ENCODE data around the gene NKX6-2.

Gene NKX6-2

GRCh38 chr10:132809232-132810140, 23.5 kb upstream of the NKX6-2 start:
- H3K36me3 ChIP-seq (ENCODE audit: low read depth): no peaks in the 10 kb centered on the region
- DNase-seq (ENCODE audit: low spot score) (no peak), ATAC-seq (ENCODE audit: low read depth) (no peak)
- no peaks in the 10 kb centered on the region for H3K4me1 ChIP-seq (ENCODE audit: insufficient read depth, poor library complexity, severe bottlenecking)
- no peak for TF ChIP-seq CTCF (IDR thresholded peaks at IDR 0.05; ENCODE audit: poor library complexity, severe bottlenecking)
- H3K27ac ChIP-seq (ENCODE audit: poor library complexity, severe bottlenecking): no peak overlapping the region
- no peaks in the 10 kb centered on the region for H3K27me3 ChIP-seq (ENCODE audit: insufficient read depth, poor library complexity, severe bottlenecking)
- no peak overlapping the region for H3K4me3 ChIP-seq (ENCODE audit: severe bottlenecking)
- no peaks in the 10 kb centered on the region for H3K9me3 ChIP-seq (ENCODE audit: severe bottlenecking)

GRCh38 chr10:132808383-132809231, 22.7 kb upstream of the NKX6-2 start:
- Histone ChIP-seq H3K9me3 (ENCODE audit: severe bottlenecking) (no peaks in the 10 kb centered on the region), H3K4me1 (ENCODE audit: insufficient read depth, poor library complexity, severe bottlenecking) (no peaks in the 10 kb centered on the region), H3K4me3 (ENCODE audit: severe bottlenecking) (no peak overlapping the region), H3K27me3 (ENCODE audit: insufficient read depth, poor library complexity, severe bottlenecking) (no peaks in the 10 kb centered on the region), H3K36me3 (ENCODE audit: low read depth) (no peaks in the 10 kb centered on the region), H3K27ac (ENCODE audit: poor library complexity, severe bottlenecking) (no peak overlapping the region)
- peak; percentile 63 for DNase-seq (ENCODE audit: low spot score)
- no peak for TF ChIP-seq CTCF (IDR thresholded peaks at IDR 0.05; ENCODE audit: poor library complexity, severe bottlenecking)
- ATAC-seq (ENCODE audit: low read depth): peak; percentile 24; the same call in 1 of the 3 replicates

- no peak for ATAC-seq (ENCODE audit: low read depth)
- H3K27me3 ChIP-seq (ENCODE audit: insufficient read depth, poor library complexity, severe bottlenecking): no peaks in the 10 kb centered on the region
- H3K36me3 ChIP-seq (ENCODE audit: low read depth): no peaks in the 10 kb centered on the region
- H3K4me1 ChIP-seq (ENCODE audit: insufficient read depth, poor library complexity, severe bottlenecking): no peaks in the 10 kb centered on the region
- H3K9me3 ChIP-seq (ENCODE audit: severe bottlenecking): no peaks in the 10 kb centered on the region
- DNase-seq (ENCODE audit: low spot score): no peak
- no peak overlapping the region for H3K27ac ChIP-seq (ENCODE audit: poor library complexity, severe bottlenecking)
- TF ChIP-seq CTCF (IDR thresholded peaks at IDR 0.05; ENCODE audit: poor library complexity, severe bottlenecking): no peak
- H3K4me3 ChIP-seq (ENCODE audit: severe bottlenecking): no peak overlapping the region
These were observed 21.7 kb upstream of the NKX6-2 start for GRCh38 chr10:132807621-132808049.

- Histone ChIP-seq H3K36me3 (ENCODE audit: low read depth) (no peaks in the 10 kb centered on the region), H3K9me3 (ENCODE audit: severe bottlenecking) (no peaks in the 10 kb centered on the region), H3K4me3 (ENCODE audit: severe bottlenecking) (no peak overlapping the region), H3K4me1 (ENCODE audit: insufficient read depth, poor library complexity, severe bottlenecking) (no peaks in the 10 kb centered on the region), H3K27ac (ENCODE audit: poor library complexity, severe bottlenecking) (no peak overlapping the region), H3K27me3 (ENCODE audit: insufficient read depth, poor library complexity, severe bottlenecking) (no peaks in the 10 kb centered on the region)
- TF ChIP-seq CTCF (IDR thresholded peaks at IDR 0.05; ENCODE audit: poor library complexity, severe bottlenecking): no peak
- no peak for ATAC-seq (ENCODE audit: low read depth)
- DNase-seq (ENCODE audit: low spot score): no peak
These were observed 20.6 kb upstream of the NKX6-2 start for GRCh38 chr10:132806561-132807003.
